Measurements from ENCODE around the gene DNAH2.

The DNAH2 gene

DNA sequence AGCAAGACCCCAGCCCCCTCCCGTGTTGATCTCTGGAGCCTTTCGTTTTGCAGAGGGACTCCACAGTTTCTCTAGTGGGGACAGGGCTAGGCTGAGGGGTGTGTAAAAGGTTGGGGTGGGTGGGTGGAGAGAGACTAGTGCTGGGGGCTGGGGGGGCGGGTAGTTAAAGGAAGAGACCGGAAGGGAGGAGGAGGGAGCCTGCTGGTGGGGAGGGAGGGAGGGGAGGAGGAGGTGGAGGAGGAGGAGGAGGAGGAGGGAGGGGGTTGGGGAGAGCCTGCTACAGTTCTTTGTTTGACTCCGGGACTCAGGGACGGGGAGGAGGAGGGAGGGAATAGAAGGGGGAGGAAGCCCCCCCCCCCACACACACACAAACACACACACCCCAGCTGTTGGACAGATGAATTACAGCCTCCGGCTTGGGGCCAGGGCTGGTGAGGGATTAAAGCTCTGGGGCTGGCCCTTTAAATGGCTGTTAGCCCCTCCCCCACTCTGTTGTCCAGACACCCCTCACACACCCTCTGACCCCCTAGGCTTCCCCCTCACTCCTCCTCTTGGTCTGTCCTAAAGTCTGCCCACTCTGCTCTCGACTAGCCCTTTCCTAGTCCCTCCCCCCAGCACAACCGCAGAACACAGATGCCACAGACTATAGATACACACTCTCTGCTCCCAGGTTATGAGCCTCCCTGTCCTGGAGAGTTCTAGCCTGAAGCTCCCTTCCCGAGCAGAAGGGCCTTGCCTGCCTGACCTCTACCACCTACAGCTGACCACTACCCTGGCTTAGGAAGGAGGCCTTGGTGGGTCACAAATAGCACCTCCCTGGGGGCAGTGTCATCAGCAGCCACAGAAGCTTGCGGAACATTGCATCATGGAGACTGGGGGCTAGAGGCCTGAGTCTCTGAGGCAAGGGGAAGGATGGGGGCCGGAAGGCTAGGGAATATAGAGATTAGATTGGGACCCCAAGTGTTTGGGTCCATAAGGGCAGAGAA lies 120.8 kb downstream of the DNAH2 start:
- no peak for DNase-seq (ENCODE audit: low read depth, low spot score)

DNA sequence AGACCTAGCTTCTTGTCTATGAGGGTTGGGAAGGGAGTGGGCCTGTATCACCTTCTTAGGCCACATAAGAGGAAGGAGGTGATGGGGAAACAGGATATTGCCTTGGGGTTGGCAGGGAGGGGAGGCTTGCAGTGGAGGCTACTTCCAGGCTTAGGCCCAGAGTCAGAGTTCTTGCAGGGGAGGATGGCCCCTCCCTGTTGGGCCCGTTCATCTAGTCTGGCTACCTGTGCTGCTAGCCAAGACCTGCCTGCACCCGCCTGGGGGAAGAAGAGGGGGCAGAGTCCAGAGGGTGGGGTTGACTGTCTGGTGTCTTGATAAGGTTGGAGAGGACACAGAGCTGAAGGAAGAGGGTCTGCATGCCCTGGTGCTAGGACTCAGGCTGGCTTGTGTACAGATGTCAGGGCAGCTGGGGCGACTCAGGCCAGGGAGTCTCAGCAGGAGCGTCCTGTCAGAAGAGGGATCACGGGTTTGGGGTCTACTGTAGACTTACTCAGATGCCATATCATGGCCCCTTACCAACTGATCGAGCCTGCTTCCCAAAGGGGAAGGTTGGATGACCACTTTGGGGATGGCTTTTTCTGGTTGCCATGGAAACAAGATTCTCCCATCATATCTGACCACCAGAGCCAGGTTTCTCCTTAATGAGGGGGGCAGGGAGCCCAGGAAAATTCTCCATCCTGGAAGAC lies 121.8 kb downstream of the DNAH2 start:
- DNase-seq (ENCODE audit: low read depth, low spot score) = no peak

DNA sequence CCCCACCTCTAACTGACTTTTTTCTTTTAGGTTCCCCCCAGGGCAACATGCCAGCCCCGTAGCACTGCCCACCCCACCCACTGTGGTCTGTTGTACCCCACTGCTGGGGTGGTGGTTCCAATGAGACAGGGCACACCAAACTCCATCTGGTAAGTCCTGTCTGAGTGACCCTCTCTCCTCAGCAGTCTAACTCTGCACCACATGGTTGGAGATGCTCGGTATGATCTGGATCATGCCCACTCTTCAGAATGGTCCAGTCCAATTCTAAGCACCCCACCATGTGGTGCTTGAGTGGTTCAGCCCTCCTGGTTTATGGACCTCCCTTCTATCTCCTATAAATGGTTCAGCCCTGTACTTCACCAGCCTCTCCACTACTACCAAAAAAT lies 122.3 kb downstream of the DNAH2 start:
- DNase-seq (ENCODE audit: low read depth, low spot score) = no peak

DNA sequence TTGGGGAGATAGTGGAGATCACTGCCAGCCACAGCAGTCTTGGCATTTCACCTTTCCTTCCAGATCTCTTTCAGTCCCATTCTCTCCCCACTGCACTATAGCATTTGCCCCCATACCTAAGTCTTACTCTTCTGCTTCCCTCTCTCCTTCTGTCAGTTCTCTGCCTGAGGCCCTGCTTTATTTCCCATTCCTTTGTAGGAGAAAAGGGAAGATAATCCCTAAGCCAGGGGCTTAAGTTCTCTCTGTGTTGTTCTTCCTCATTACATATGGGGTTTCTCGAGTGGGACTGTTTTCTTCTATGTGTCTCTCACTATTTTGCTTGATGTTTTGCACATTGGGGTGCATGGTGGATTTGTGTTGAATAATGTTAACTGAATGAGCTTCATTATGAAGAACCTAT lies 122.9 kb downstream of the DNAH2 start:
- no peak for DNase-seq (ENCODE audit: low read depth, low spot score)

DNA sequence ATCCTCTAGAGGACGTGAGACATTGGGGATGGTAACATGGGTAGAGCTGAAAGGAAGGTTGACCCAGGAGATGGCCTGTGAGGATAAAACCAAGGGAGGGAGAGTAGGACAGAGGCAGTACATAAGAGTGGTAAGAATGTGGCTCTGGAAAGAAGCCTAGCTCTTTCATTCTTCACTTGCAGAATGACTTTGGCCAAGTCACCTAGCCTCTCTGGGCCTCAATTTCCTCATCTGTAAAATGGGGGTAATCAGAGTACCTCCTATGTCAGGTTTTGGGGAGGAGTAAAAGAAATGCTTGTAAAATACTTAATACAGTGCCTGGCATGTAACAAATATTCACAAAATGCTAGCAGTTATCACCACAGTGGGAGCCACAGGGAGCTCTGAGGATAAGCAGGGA lies 123.3 kb downstream of the DNAH2 start:
- no peak for DNase-seq (ENCODE audit: low read depth, low spot score)

DNA sequence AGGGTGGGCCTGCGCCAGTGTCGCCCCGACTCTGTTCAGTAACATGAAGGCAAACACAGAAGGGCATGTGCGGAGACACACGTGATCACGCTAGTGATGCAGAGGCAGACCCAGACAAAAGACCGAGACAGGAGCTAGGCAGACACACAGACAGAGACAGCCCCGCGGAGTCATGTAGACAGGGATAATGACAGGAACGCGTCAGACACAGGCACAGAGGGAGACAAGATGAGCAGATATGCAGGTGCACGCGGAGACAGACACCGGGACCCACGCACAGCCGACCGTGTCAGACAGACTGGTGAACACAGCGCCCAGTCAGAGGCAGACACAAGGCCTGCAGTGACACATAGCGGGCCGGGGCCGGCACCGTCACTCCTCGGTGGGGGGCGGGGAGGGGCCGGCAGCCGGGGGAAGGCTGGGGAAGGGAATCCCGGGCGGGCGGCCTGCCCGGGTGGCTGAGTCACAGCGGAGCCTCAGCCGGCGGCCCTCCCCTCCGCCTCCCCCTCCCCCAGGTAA lies 123.9 kb downstream of the DNAH2 start:
- no peak for DNase-seq (ENCODE audit: low read depth, low spot score)

DNA sequence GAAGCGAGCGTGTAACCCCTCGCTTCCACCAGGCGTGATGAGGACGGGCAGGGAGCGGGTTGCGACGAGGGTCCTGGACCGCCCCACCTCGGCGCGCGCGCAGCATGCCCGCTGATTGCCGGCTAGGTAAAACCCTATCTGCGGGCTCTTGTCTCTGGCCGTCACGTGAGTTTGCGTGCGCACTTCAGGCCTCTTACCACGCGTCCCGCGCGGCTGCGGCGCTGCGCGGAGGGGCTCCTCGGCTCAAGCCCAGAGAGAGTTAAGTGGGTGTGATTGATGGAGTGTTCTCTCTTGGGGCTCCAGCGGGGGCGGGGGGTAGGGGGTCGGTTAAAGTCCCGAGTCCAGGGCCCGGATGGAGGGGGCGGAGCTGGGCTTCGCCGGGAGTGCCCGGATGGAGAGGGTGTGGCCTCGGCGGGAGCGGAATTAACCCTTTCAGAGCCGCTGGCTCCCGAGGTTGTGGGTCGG lies 124.4 kb downstream of the DNAH2 start:
- DNase-seq (ENCODE audit: low read depth, low spot score) = peak; percentile 75

DNA sequence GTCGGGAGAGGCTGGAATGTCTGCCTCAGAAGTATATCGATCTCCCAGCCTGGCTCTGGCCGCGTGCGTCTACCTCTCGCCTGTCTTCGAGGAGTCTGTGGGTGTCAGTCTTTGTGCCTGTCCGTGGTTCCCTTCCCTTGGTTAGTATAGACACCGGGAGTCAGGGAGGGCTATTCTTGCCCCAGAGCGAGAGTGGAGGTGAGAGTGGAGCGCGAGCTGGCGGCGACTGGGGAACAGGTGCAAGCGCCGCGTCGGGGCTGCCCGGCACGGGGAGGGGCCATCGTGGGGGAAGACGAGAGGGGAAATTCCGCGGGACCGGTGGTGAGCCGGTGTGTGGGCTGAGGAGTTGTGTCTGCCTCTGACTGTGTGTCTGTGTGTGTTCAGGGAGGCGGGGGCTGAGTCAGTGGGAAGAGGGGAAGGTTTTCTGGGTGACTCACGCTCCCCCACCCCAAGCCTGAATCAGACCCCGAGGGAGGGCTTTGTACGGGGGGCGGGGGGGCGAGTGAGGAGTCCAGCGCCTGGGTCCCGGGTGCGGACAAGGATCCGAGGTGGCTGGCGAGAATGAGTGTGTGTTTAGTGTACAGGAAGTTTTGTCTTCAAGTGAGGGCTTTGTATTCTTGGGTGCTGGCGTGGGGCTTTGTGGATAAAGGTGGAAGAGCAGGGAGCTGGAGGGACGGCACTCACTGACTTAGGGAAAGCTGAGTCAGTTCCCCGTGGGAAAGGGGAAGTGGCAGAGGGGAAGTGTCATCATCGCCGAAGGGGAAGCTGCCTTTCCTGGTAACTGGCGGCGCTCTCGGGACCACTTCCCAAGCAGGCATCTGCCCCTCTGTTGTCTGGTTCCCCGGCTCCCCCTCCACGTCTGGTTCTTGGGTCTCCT lies 125.1 kb downstream of the DNAH2 start:
- DNase-seq (ENCODE audit: low read depth, low spot score) = no peak

DNA sequence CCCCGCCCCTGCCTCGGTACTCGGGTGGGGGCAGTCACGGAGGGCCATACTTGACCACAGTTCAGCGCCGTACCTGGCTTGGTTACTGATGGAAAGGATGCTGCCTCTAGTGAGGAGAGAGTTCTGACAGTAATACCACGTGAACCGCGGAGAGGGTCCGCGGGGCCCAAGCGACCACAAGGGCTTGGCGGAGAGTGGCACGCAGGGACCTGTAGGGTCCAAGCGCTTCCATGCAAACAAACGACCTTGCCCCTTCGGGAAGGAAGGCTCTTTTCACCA lies 125.7 kb downstream of the DNAH2 start:
- no peak for DNase-seq (ENCODE audit: low read depth, low spot score)

DNA sequence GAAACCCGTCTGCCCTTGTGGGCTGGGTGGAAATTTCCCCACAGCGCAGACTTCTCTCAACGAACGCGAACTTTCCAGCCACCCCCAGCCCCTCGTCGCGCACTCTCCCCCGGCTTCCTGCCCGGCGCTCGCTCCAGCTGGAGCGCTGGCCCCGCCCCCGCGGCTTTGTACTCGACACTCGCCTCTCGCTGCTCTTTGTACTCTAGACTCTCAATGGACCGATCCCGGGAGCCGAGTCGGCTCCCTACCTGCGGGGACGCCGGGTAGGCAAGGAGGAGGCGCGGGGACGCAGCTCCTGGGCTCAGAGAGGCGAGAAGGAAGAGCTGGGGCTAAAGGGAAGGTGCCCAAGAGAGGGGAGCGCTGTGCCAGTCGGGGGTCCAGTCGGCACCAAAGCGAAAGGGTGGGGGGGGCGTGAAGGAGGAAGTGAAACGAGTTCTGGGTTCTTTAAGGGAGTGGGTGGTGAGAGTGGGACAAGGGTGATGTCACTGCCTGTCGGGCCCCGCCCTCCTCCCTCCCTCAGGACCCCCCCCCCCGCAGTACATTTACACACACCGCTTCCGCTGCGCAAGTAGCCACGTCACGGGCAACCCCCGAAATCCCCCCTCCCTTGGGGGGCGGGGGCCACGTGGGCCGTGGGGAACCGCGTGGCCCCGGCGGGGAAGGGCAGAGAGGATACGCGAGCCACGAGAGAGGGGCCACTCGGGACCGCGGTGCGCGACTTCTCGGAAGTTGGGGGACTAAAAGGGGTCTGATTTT lies 126.2 kb downstream of the DNAH2 start:
- no peak for DNase-seq (ENCODE audit: low read depth, low spot score)

DNA sequence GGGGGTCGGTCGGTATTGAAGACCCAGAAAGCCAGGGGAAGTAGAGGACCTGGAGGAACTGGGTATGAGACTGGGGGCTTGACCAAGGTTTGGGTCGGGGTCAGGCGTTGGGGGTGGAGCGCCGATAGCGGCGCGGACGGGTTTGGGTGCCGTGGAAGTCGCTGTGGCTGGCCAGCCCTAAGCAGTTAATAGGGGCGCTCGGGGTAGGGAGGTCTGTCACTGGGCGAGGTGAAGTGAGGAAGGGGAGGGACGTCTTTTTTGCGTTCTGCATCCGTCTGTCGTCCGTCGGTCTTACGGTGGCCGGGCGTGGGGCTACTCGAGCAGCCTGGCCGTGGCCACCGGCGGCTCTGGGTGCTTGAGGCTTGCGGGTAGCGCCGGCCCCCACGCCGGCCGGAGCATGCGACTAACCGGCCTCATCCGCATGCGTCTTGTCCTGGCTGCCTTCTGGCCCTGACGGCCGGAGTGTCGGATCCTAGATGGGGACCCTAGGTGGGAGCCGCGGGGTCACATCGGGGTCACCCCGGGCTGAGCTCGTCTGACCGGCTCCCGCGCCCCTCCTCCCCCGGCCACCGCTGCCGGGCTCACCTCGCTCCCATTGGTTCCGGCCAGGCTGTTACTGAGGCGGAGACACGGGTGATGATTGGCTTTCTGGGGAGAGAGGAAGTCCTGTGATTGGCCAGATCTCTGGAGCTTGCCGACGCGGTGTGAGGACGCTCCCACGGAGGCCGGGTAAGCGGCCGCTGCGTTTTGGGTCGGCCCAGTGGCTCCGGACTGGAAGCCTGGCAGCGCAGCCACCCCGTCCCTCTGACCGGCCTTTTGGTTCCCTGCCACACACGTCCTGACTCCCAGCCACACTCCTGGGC lies 127.0 kb downstream of the DNAH2 start:
- DNase-seq (ENCODE audit: low read depth, low spot score) = peak; percentile 72

DNA sequence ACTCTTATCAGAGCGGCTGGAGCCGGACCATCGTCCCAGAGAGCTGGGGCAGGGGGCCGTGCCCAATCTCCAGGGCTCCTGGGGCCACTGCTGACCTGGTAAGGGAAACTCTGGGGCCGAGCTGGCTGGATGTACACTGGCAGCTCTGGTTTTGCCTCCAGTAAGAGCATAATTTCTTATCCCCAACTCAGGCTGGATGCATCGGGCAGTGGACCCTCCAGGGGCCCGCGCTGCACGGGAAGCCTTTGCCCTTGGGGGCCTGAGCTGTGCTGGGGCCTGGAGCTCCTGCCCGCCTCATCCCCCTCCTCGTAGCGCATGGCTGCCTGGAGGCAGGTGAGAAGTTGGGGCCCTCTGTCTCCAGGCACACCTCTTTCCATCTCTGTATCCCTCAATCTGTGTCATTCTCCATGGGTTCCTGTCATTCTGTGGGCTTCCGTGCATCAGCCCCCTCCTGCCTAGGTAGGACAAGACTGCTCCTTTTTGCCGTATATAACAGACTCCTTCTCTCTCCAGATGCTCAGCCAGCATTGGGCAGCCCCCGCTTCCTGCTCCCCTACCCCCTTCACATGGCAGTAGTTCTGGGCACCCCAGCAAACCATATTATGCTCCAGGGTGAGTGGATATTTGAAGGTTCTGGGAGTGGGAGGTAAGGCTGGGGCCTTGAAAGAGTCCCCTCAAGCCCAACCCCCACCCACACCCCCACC lies 128.0 kb downstream of the DNAH2 start:
- no peak for DNase-seq (ENCODE audit: low read depth, low spot score)

DNA sequence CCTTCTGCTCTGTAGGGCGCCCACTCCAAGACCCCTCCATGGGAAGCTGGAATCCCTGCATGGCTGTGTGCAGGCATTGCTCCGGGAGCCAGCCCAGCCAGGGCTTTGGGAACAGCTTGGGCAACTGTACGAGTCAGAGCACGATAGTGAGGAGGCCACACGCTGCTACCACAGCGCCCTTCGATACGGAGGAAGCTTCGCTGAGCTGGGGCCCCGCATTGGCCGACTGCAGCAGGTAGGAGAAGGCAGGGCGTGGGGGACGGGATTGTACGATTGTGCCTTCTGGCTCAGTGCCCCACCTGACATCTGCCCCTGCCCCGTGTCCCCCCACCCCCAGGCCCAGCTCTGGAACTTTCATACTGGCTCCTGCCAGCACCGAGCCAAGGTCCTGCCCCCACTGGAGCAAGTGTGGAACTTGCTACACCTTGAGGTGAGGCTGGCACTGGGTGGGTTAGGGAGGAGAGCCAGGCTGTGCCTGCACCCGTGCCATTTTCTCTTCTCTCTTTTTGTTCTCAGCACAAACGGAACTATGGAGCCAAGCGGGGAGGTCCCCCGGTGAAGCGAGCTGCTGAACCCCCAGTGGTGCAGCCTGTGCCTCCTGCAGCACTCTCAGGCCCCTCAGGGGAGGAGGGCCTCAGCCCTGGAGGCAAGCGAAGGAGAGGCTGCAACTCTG lies 128.7 kb downstream of the DNAH2 start:
- DNase-seq (ENCODE audit: low read depth, low spot score) = no peak

DNA sequence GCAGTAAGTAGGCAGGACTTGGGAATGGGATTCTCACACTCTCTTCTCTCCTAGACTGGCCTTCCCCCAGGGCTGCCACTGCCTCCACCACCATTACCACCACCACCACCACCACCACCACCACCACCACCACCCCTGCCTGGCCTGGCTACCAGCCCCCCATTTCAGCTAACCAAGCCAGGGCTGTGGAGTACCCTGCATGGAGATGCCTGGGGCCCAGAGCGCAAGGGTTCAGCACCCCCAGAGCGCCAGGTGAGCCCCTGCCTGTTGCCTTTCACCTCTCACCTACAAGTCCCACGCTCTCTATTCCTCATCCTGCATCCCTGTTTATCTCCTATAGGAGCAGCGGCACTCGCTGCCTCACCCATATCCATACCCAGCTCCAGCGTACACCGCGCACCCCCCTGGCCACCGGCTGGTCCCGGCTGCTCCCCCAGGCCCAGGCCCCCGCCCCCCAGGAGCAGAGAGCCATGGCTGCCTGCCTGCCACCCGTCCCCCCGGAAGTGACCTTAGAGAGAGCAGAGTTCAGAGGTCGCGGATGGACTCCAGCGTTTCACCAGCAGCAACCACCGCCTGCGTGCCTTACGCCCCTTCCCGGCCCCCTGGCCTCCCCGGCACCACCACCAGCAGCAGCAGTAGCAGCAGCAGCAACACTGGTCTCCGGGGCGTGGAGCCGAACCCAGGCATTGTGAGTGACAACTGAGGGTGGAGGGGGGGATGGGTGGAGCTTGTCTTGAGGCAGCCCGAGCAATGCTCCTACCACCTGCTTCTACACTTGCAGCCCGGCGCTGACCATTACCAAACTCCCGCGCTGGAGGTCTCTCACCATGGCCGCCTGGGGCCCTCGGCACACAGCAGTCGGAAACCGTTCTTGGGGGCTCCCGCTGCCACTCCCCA lies 129.5 kb downstream of the DNAH2 start:
- no peak for DNase-seq (ENCODE audit: low read depth, low spot score)

DNA sequence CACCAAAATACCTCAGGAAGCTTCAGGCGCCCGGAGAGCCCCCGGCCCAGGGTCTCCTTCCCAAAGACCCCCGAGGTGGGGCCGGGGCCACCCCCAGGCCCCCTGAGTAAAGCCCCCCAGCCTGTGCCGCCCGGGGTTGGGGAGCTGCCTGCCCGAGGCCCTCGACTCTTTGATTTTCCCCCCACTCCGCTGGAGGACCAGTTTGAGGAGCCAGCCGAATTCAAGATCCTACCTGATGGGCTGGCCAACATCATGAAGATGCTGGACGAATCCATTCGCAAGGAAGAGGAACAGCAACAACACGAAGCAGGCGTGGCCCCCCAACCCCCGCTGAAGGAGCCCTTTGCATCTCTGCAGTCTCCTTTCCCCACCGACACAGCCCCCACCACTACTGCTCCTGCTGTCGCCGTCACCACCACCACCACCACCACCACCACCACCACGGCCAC lies 130.6 kb downstream of the DNAH2 start:
- DNase-seq (ENCODE audit: low read depth, low spot score) = no peak

DNA sequence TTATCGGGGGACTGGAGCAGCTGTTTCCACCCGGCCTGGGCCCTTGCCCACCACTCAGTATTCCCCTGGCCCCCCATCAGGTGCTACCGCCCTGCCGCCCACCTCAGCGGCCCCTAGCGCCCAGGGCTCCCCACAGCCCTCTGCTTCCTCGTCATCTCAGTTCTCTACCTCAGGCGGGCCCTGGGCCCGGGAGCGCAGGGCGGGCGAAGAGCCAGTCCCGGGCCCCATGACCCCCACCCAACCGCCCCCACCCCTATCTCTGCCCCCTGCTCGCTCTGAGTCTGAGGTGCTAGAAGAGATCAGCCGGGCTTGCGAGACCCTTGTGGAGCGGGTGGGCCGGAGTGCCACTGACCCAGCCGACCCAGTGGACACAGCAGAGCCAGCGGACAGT lies 131.2 kb downstream of the DNAH2 start:
- DNase-seq (ENCODE audit: low read depth, low spot score) = no peak

DNA sequence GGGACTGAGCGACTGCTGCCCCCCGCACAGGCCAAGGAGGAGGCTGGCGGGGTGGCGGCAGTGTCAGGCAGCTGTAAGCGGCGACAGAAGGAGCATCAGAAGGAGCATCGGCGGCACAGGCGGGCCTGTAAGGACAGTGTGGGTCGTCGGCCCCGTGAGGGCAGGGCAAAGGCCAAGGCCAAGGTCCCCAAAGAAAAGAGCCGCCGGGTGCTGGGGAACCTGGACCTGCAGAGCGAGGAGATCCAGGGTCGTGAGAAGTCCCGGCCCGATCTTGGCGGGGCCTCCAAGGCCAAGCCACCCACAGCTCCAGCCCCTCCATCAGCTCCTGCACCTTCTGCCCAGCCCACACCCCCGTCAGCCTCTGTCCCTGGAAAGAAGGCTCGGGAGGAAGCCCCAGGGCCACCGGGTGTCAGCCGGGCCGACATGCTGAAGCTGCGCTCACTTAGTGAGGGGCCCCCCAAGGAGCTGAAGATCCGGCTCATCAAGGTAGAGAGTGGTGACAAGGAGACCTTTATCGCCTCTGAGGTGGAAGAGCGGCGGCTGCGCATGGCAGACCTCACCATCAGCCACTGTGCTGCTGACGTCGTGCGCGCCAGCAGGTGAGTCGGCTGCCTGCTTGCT lies 131.7 kb downstream of the DNAH2 start:
- DNase-seq (ENCODE audit: low read depth, low spot score) = no peak
